Erythroblast (primary cell): ENCODE measurements around the gene SMAD5.

Source experiments
- GATA1 ChIP-seq: IDR thresholded peaks from 2 replicates; pipeline ENCODE4 v1.6.1; 2011; ENCODE audit warnings: low read depth, mild to moderate bottlenecking, control low read depth, low read length, moderate library complexity
- POLR2A ChIP-seq: IDR thresholded peaks from 2 replicates; pipeline ENCODE4 v1.6.1; 2011; ENCODE audit warnings: mild to moderate bottlenecking, low read length

- no peak for TF ChIP-seq POLR2A
- no peak for TF ChIP-seq GATA1
Measured at GRCh38 chr5:136109453-136110135, 23.1 kb upstream of the SMAD5 start.
